Brain pericyte (primary cell): ENCODE measurements around the gene PDLIM5.
"Not testable (repeated sequence)": the region's sequence is repeated elsewhere in the genome, so short reads cannot be mapped to it uniquely, and the experiment has no call there.

Source experiments
- DNase-seq: peaks from one replicate; pipeline ENCODE4 v3.0.0-alpha.2; 2012; ENCODE audit warnings: low read depth, low spot score

PDLIM5 gene

GRCh38 chr4:94557632-94558031 is 105.9 kb downstream of the PDLIM5 start:
- not testable (repeated sequence) for DNase-seq

- no peak for DNase-seq
These were observed 106.7 kb downstream of the PDLIM5 start for GRCh38 chr4:94558392-94558904.

- DNase-seq, result peak; percentile 55
These were observed 107.6 kb downstream of the PDLIM5 start for GRCh38 chr4:94559351-94559806.

GRCh38 chr4:94561249-94562024 is 109.7 kb downstream of the PDLIM5 start:
- no peak for DNase-seq

GRCh38 chr4:94562285-94562684 is 110.5 kb downstream of the PDLIM5 start:
- no peak for DNase-seq

GRCh38 chr4:94564252-94564651 is 112.5 kb downstream of the PDLIM5 start:
- no peak for DNase-seq

- no peak for DNase-seq
These were observed 114.7 kb downstream of the PDLIM5 start for GRCh38 chr4:94566420-94566819.

GRCh38 chr4:94567811-94568210 is 116.1 kb downstream of the PDLIM5 start:
- DNase-seq, result no peak

- DNase-seq, result no peak
These were observed 118.8 kb downstream of the PDLIM5 start for GRCh38 chr4:94570558-94570957.

GRCh38 chr4:94571298-94571697 is 119.6 kb downstream of the PDLIM5 start:
- DNase-seq, result no peak

- DNase-seq, result no peak
These were observed 120.0 kb downstream of the PDLIM5 start for GRCh38 chr4:94571715-94572114.

- DNase-seq, result no peak
These were observed 122.3 kb downstream of the PDLIM5 start for GRCh38 chr4:94574050-94574449.

- no peak for DNase-seq
These were observed 122.9 kb downstream of the PDLIM5 start for GRCh38 chr4:94574616-94575015.

GRCh38 chr4:94575652-94576051 is 123.9 kb downstream of the PDLIM5 start:
- DNase-seq, result no peak

GRCh38 chr4:94576210-94576609 is 124.5 kb downstream of the PDLIM5 start:
- no peak for DNase-seq

GRCh38 chr4:94577136-94577535 is 125.4 kb downstream of the PDLIM5 start:
- no peak for DNase-seq

GRCh38 chr4:94578195-94578594 is 126.5 kb downstream of the PDLIM5 start:
- no peak for DNase-seq

- DNase-seq, result no peak
These were observed 130.0 kb downstream of the PDLIM5 start for GRCh38 chr4:94581766-94582165.

GRCh38 chr4:94582517-94582916 is 130.8 kb downstream of the PDLIM5 start:
- no peak for DNase-seq

- DNase-seq, result no peak
These were observed 132.3 kb downstream of the PDLIM5 start for GRCh38 chr4:94583914-94584641.

- DNase-seq, result no peak
These were observed 137.4 kb downstream of the PDLIM5 start for GRCh38 chr4:94588896-94589693.

GRCh38 chr4:94590493-94590892 is 138.8 kb downstream of the PDLIM5 start:
- no peak for DNase-seq
